HFF-Myc (cell line): ENCODE data around the gene PRKAR1A.
A peak's percentile ranks its signal among the peaks of the same experiment; 100 is the strongest.

ENCODE experiments used
- DNase-seq: peaks from one replicate; pipeline ENCODE4 v3.0.0-alpha.2; 2011; ENCODE audit warnings: low read depth; ENCODE audit errors: extremely low read depth
- H3K4me3 ChIP-seq: replicated peaks from 2 replicates; pipeline ENCODE4 v1.5.1; 2011; ENCODE audit warnings: low read depth, mild to moderate bottlenecking, control low read depth, low read length
- CTCF ChIP-seq: IDR thresholded peaks from 2 replicates; pipeline ENCODE4 v1.5.1; 2012; ENCODE audit warnings: mild to moderate bottlenecking, low read depth, low read length, control low read depth; ENCODE audit errors: missing control alignments

The PRKAR1A gene

DNA sequence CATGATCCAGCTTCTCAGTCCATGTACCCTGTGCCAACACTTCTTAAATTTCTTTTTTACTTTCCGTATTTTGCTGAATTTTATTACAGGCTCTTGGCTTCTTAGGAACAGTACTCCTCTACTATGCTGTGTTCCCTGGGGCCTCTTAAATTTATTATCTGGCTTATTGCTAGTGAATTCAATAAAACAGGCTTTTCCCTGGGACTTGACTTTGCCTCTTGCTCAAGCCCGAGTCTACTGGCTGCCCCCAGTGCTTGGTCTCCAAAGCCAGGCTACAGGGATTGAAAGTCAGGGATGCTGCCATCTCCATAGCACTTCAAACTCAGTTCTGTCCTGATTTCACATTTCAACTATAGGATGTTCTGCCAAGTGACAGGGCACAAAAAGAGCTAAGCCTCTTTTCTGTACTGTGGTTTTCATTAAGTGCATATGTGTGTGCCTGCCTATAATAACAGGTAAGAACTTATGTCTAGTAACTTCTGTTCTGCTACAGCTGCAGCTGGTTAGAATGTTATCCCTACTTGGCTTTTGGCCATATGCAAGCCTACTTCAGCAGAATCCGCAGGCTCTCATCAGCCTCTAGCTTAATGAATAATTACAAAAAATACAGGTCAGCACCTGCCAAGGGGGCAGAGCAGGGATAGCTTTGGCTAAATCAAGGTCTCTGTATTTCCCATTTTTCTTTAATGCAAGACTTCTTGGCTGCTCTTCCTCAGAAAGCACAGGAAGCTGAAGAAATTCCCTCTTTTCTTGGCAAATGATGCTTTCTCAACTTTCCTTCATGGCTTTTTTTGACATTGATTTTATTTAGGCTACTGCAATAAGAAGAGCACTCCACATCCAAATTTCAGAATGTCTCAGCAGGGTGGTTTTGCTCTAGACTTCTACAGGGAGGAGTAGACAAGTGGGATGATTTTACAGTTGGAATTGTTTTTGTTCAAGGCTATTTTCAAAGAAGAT is 80.7 kb downstream of the PRKAR1A start:
- no peak for TF ChIP-seq CTCF
- no peak for DNase-seq
- H3K4me3 ChIP-seq: no peak overlapping the region

DNA sequence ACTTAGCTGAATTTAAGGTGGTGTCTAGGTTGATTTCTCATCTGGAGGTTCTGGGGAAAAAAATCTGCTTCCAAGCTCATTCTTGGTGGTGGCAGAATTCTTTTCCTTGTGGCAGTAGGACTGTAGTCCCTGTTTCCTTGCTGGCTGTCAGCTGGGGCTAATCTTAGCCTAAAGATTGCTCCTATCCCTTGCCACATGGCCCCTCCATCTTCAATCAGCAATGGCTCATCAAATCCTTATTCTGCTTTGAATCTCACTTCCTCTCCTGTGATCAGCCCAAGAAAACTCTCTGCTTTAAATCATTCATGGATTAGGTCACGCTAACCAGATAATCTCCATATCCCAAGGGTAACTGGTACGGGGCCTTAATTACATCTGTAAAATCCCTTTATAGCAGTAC is 82.3 kb downstream of the PRKAR1A start:
- TF ChIP-seq CTCF: no peak
- no peak overlapping the region for H3K4me3 ChIP-seq

GRCh38 chr17:68595496-68595895 is 83.3 kb downstream of the PRKAR1A start:
- no peak for TF ChIP-seq CTCF
- no peak overlapping the region for H3K4me3 ChIP-seq
- DNase-seq: no peak

More for the DNA sequence above, 82.3 kb downstream of the PRKAR1A start:
- no peak for DNase-seq

- no peak overlapping the region for H3K4me3 ChIP-seq
- no peak for TF ChIP-seq CTCF
- DNase-seq: no peak
Observed at GRCh38 chr17:68595986-68596385, 83.8 kb downstream of the PRKAR1A start.

DNA sequence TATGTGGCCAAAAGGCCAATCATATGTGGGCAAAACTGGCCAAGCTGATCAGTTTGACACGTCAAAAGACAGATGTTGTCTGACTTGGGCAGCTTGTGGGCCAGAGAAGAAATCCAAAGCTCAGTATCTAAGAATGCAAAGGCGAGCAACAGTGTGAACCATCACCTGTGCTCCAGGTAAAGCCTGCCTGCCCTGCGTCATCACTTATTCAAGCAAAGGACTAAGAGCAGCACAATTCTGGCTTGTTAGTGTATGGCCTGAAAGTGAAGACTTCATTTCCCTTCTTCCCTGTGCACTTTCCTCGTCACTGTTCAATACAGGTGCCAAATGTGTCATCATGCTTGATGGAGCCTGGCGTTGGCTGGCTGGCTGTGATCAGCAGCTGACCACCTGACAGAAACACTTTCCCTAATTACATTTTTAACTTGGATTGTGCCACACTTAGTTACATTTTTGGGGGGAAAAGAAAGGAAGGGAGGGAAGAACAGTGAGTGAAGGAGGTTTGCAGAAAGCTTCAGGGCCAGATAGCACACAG is 84.2 kb downstream of the PRKAR1A start:
- TF ChIP-seq CTCF: no peak
- H3K4me3 ChIP-seq: no peak overlapping the region
- no peak for DNase-seq

GRCh38 chr17:68598074-68598473 is 85.8 kb downstream of the PRKAR1A start:
- H3K4me3 ChIP-seq: peak overlapping the region; percentile 52
- no peak for TF ChIP-seq CTCF
- DNase-seq: no peak
